Chondrocyte (in vitro differentiated cells): Measurements from ENCODE around the gene PSMD14. TPM values are rescaled to one million over a fixed set of nuclear protein-coding genes. Genes with fewer than 3 reads are reported as not detected.

ENCODE experiments used
- DNase-seq: peaks from one replicate; pipeline ENCODE4 v3.0.0; 2021; ENCODE audit warnings: mixed read lengths, low spot score
- H3K27ac Mint-ChIP-seq: one replicate; pipeline ENCODE4 v1.8.0; 2021; ENCODE audit warnings: mild to moderate bottlenecking, moderate library complexity, mixed read lengths; ENCODE audit not compliant: unreplicated experiment
- H3K27me3 Mint-ChIP-seq: 2 replicates; pipeline ENCODE4 v1.8.0; 2021; ENCODE audit warnings: low read depth, mixed read lengths
- H3K36me3 Mint-ChIP-seq: 2 replicates; pipeline ENCODE4 v1.8.0; 2021; ENCODE audit warnings: low read depth, mixed read lengths
- H3K4me1 Mint-ChIP-seq: 2 replicates; pipeline ENCODE4 v1.8.0; 2021; ENCODE audit warnings: low read depth, mild to moderate bottlenecking, mixed read lengths
- H3K4me3 Mint-ChIP-seq: one replicate; pipeline ENCODE4 v1.8.0; 2021; ENCODE audit warnings: mild to moderate bottlenecking, moderate library complexity, mixed read lengths; ENCODE audit not compliant: unreplicated experiment
- H3K9me3 Mint-ChIP-seq: 2 replicates; pipeline ENCODE4 v1.8.0; 2021; ENCODE audit warnings: low read depth, mixed read lengths
- total RNA-seq: library from RNA; stranded (reverse); gene quantifications from 3 replicates; pipeline ENCODE4 v1.2.1, GENCODE V29; 2021
- TF ChIP-seq, protein P1 (sequence below): fragments of 200-600 bp; sonication (generic); IDR thresholded peaks from 2 replicates; pipeline ENCODE4 v1.5.0; 2021; ENCODE audit warnings: antibody characterized with exemption, mild to moderate bottlenecking, moderate library complexity

The PSMD14 gene
- total RNA-seq, 1 donor from 2014 or later = 48.5 TPM

DNA sequence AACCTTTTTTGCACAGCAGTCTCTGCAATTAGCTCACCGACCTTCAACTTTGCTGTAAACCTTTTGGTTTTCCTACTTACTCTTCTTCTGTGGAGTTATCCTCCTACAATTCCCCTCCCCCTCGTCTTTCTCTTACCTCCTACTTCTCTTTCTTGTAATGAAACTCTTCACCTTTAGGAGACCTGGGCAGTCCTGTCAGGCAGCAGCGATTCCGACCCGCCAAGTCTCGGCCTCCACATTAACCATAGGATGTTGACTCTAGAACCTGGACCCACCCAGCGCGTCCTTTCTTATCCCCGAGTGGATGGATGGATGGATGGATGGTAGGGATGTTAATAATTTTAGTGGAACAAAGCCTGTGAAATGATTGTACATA, 116.2 kb downstream of the PSMD14 start:
- no peak for DNase-seq
- H3K9me3 Mint-ChIP-seq = peaks cover 8% of the 10 kb centered on the region
- peaks cover 80% of the 10 kb centered on the region for H3K27me3 Mint-ChIP-seq
- peaks cover 22% of the 10 kb centered on the region for H3K4me1 Mint-ChIP-seq
- H3K27ac Mint-ChIP-seq = no peak overlapping the region
- H3K36me3 Mint-ChIP-seq = peaks cover 17% of the 10 kb centered on the region
- peak overlapping the region; percentile 57 for H3K4me3 Mint-ChIP-seq
- TF ChIP-seq, protein P1, sequence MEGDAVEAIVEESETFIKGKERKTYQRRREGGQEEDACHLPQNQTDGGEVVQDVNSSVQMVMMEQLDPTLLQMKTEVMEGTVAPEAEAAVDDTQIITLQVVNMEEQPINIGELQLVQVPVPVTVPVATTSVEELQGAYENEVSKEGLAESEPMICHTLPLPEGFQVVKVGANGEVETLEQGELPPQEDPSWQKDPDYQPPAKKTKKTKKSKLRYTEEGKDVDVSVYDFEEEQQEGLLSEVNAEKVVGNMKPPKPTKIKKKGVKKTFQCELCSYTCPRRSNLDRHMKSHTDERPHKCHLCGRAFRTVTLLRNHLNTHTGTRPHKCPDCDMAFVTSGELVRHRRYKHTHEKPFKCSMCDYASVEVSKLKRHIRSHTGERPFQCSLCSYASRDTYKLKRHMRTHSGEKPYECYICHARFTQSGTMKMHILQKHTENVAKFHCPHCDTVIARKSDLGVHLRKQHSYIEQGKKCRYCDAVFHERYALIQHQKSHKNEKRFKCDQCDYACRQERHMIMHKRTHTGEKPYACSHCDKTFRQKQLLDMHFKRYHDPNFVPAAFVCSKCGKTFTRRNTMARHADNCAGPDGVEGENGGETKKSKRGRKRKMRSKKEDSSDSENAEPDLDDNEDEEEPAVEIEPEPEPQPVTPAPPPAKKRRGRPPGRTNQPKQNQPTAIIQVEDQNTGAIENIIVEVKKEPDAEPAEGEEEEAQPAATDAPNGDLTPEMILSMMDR = no peak

DNA sequence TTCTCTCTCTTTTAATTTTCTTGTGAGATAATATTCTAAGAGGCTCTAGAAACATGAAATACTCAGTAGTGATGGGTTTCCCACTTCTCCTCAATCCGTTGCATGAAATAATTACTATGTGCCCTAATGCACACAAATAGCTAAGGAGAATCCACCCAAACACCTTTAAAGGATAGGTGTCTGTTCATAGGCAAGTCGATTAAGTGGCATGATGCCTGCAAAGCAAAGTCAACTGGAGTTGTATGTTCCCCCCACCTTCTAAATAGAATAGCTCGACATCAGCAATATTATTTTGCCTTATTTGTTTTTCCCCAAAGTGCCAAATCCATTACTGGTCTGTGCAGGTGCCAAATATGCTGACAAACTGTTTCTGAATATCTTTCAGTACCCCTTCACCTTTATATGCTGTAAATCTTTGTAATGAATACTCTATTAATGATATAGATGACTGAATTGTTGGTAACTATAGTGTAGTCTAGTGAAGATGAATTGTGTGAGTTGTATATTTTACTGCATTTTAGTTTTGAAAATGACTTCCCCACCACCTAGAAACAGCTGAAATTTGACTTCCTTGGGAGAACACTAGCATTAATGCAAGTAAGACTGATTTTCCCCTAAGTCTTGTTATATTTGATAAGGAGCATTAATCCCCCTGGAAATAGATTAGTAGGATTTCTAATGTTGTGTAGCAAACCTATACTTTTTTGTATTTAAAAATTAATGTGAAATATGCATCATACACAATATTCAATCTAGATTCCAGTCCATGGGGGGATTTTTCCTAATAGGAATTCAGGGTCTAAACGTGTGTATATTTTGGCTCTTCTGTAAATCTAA, 116.9 kb downstream of the PSMD14 start:
- peaks cover 21% of the 10 kb centered on the region for H3K4me1 Mint-ChIP-seq
- H3K27ac Mint-ChIP-seq = no peak overlapping the region
- peaks cover 8% of the 10 kb centered on the region for H3K9me3 Mint-ChIP-seq
- H3K27me3 Mint-ChIP-seq = peaks cover 80% of the 10 kb centered on the region
- H3K36me3 Mint-ChIP-seq = peaks cover 17% of the 10 kb centered on the region
- TF ChIP-seq, protein P1 = no peak
- DNase-seq = no peak
- no peak overlapping the region for H3K4me3 Mint-ChIP-seq

DNA sequence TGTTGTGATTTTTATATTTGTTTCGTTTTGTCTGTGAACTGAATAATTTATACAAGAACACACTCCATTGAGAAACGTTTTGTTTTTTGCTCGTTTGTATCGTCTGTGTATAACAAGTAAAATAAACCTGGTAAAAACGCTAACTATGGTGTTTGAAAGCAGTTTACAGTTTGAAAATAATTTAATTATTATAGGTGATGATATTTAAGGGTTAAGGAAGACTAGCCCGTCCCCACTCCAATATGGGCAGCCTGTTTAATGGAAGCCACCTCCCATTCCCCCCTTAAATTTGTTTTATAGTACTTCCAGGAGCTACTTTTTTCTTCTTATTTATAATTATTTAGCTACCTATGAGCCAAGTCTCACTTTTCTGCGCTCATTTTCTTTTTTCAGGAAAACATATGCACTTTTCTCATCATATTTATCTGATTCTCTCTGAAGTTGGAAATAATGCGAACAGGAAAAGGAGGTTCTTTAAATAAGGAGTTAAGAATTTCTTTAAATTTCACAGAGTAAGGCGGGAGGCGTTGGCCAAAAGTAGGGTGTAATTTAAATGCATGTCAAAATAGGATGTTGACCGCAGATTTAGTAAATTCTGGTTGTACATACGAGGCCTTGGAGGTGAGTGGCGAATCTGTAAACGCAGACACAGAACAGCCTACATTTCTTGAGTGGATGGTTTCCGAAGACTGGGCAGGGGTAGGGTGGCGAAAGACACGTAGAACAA, 117.7 kb downstream of the PSMD14 start:
- Mint-ChIP-seq H3K4me1 (peaks cover 21% of the 10 kb centered on the region), H3K4me3 (no peak overlapping the region), H3K36me3 (peaks cover 16% of the 10 kb centered on the region), H3K27me3 (peaks cover 77% of the 10 kb centered on the region), H3K9me3 (peaks cover 8% of the 10 kb centered on the region), H3K27ac (no peak overlapping the region)
- TF ChIP-seq, protein P1 = no peak
- DNase-seq = no peak

DNA sequence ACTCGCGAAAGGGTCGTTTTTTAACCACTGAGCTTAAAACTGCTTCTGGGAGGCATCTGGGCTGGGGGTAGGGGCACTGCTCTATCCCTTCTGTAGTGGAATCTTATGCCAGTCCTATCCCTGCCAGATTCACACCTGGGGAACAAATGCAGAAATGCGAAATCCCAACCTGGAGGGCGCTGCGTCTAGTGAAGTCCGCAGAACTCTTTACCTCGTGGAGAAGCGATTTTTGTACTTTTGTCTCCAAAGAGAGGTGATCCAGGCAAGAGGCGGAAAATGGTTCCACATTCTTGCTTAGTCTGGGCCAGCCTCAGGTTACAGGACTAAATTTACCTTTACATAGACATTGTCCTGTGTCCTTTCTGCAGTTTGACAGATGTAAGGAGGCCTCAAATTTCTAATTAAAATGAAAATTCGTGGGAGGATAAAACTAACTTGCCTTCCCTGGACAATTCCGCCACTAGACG, 118.3 kb downstream of the PSMD14 start:
- TF ChIP-seq, protein P1 = peak; percentile 80
- H3K36me3 Mint-ChIP-seq = peaks cover 15% of the 10 kb centered on the region
- peaks cover 8% of the 10 kb centered on the region for H3K9me3 Mint-ChIP-seq
- peaks cover 73% of the 10 kb centered on the region for H3K27me3 Mint-ChIP-seq
- H3K27ac Mint-ChIP-seq = no peak overlapping the region
- peak overlapping the region; percentile 44 for H3K4me3 Mint-ChIP-seq
- no peak for DNase-seq
- H3K4me1 Mint-ChIP-seq = peaks cover 21% of the 10 kb centered on the region

DNA sequence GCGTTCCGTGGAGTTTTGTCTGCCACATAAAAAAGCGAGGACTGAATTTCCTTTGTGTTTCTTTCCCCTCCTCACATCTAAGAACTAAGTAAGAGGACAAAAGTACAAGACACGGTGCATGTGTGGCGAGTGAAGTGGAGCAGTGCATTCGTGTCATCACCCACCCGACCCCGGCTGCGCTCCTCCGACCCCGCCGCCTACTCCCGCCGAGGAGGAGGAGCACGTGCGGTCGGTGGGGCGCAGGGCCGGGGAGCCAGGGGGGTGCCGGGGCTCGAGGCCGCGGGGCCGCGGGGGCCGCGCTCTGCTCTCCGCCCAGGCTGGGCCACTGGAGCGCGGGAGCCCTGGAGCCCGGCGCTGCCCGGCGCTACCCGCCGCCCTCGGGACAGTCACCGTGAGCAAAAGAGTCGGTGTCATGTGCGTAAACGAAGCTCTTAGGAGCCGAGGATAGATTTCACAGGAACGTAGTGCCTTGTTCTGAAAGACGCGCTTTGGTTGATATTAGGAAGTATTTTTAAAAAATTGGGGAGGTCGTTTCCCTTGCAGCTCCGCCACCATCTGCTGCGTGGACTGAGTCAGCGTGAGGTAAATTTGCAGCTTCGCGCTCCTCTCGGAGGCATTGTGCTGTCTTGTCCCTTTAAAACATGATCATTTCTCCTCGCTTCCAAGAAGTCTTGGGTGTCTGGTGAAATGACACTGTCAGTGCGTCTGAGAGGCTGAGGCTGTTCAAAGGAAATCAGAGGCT, 118.9 kb downstream of the PSMD14 start:
- Mint-ChIP-seq H3K9me3 (peaks cover 8% of the 10 kb centered on the region), H3K27me3 (peaks cover 73% of the 10 kb centered on the region), H3K4me1 (peaks cover 21% of the 10 kb centered on the region), H3K36me3 (peaks cover 13% of the 10 kb centered on the region), H3K27ac (no peak overlapping the region), H3K4me3 (peak overlapping the region; percentile 63)
- TF ChIP-seq, protein P1 = peak; percentile 49
- no peak for DNase-seq
